Uterus (tissue), 2 donors: Measurements from ENCODE around the gene ZFPM1.

Experiments
- POLR2A ChIP-seq, 2 donors: fragments of 450-650 bp; IDR thresholded peaks; one replicate each; pipeline ENCODE4 v1.6.1; 2016; ENCODE audit warnings: antibody characterized with exemption in 2 of 2, mild to moderate bottlenecking in 1 of 2, moderate library complexity in 1 of 2
- TF ChIP-seq, protein P1 (sequence below), 4 experiments: fragments of 200-600 bp in 2 of 4; fragments of 450-650 bp in 2 of 4; sonication (generic) in 2 of 4; IDR thresholded peaks; one replicate each; pipeline ENCODE4 v1.5.1; 2016 to 2019; ENCODE audit warnings: antibody characterized with exemption in 4 of 4, mild to moderate bottlenecking in 2 of 4, moderate library complexity in 1 of 4

DNA sequence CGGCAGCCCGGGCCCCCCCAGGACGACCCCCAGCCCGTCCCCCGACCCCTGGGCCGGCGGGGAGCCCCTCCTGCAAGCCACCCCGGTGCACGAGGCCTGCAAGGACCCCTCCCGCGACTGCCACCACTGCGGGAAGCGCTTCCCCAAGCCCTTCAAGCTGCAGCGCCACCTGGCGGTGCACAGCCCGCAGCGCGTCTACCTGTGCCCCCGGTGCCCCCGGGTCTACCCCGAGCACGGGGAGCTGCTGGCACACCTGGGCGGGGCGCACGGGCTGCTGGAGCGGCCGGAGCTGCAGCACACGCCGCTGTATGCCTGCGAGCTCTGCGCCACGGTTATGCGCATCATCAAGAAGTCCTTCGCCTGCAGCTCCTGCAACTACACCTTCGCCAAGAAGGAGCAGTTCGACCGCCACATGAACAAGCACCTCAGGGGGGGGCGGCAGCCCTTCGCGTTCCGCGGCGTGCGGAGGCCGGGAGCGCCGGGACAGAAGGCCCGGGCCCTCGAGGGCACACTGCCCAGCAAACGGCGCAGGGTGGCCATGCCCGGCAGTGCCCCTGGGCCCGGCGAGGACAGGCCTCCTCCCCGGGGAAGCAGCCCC is 15.6 kb upstream of the ZFPM1 start:
- TF ChIP-seq POLR2A (IDR thresholded peaks at IDR 0.05) = peak in 1 of 2 donors; percentile 7
- TF ChIP-seq, protein P1, sequence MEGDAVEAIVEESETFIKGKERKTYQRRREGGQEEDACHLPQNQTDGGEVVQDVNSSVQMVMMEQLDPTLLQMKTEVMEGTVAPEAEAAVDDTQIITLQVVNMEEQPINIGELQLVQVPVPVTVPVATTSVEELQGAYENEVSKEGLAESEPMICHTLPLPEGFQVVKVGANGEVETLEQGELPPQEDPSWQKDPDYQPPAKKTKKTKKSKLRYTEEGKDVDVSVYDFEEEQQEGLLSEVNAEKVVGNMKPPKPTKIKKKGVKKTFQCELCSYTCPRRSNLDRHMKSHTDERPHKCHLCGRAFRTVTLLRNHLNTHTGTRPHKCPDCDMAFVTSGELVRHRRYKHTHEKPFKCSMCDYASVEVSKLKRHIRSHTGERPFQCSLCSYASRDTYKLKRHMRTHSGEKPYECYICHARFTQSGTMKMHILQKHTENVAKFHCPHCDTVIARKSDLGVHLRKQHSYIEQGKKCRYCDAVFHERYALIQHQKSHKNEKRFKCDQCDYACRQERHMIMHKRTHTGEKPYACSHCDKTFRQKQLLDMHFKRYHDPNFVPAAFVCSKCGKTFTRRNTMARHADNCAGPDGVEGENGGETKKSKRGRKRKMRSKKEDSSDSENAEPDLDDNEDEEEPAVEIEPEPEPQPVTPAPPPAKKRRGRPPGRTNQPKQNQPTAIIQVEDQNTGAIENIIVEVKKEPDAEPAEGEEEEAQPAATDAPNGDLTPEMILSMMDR (IDR thresholded peaks at IDR 0.05) = peak; percentile 82 to 88 (median 85)
